CD4-positive, alpha-beta T cell (primary cell): ENCODE measurements around the gene TP53. TPM values are rescaled to one million over a fixed set of nuclear protein-coding genes. Genes with fewer than 3 reads are reported as not detected.

Experiments
- ATAC-seq: fragments of 200-7000 bp; cut with Tn5 transposase; one replicate; pipeline ENCODE4 v1.10.0; 2022; ENCODE audit warnings: mild to moderate bottlenecking; ENCODE audit not compliant: poor library complexity
- CTCF ChIA-PET: fragments of 350-600 bp; sonication (Branson Sonifier 250); formaldehyde crosslinking; loops from one replicate; lab custom pipeline; 2021; ENCODE audit warnings: antibody characterized with exemption, inconsistent platforms; lab: Charles Lee
- POLR2A ChIA-PET: fragments of 350-600 bp; sonication (Branson Sonifier 250); formaldehyde crosslinking; loops from one replicate; lab custom pipeline; 2021; ENCODE audit warnings: antibody characterized with exemption, inconsistent platforms; lab: Charles Lee
- DNase-seq, 14 experiments: peaks; one replicate each; pipeline ENCODE4 v3.0.0-alpha.2; 2013 to 2020; ENCODE audit warnings: mixed read lengths in 2 of 14
- H3K27ac ChIP-seq, 2 donors: one replicate each; pipeline versions ENCODE4 v1.5.1 to v1.7.0; 2013; ENCODE audit warnings: low read length in 2 of 2, low read depth in 1 of 2, mild to moderate bottlenecking in 1 of 2
- H3K27me3 ChIP-seq, 2 experiments: 1 replicate in 1 of 2; 2 replicates in 1 of 2; pipeline versions ENCODE4 v1.6.1 to v1.7.0; 2013; ENCODE audit warnings: low read length in 2 of 2, control low read depth in 1 of 2, mild to moderate bottlenecking in 1 of 2, moderate library complexity in 1 of 2; ENCODE audit not compliant: insufficient read depth in 2 of 2, control insufficient read depth in 1 of 2
- H3K36me3 ChIP-seq: one replicate; pipeline ENCODE4 v1.6.1; 2013; ENCODE audit warnings: low read length, control low read depth; ENCODE audit not compliant: insufficient read depth
- H3K4me1 ChIP-seq: one replicate; pipeline ENCODE4 v1.6.1; 2013; ENCODE audit warnings: low read length, control low read depth; ENCODE audit not compliant: insufficient read depth
- H3K4me3 ChIP-seq: one replicate; pipeline ENCODE4 v1.5.1; 2013; ENCODE audit warnings: mild to moderate bottlenecking, low read length, moderate library complexity
- H3K9me3 ChIP-seq, 2 experiments: 1 replicate in 1 of 2; 2 replicates in 1 of 2; pipeline versions ENCODE4 v1.6.1 to v1.7.0; 2013; ENCODE audit warnings: low read length in 2 of 2, mild to moderate bottlenecking in 2 of 2, control low read depth in 1 of 2, moderate library complexity in 1 of 2; ENCODE audit not compliant: control insufficient read depth in 1 of 2, insufficient read depth in 1 of 2
- H3K27ac Mint-ChIP-seq: one replicate; pipeline ENCODE4 v1.8.0; 2020; ENCODE audit warnings: mixed read lengths
- H3K27me3 Mint-ChIP-seq: one replicate; pipeline ENCODE4 v1.8.0; 2021; ENCODE audit warnings: mixed read lengths
- H3K36me3 Mint-ChIP-seq: one replicate; pipeline ENCODE4 v1.8.0; 2021; ENCODE audit warnings: low read depth, mixed read lengths
- H3K4me1 Mint-ChIP-seq: one replicate; pipeline ENCODE4 v1.8.0; 2021; ENCODE audit warnings: low read depth, mixed read lengths
- H3K4me3 Mint-ChIP-seq: one replicate; pipeline ENCODE4 v1.8.0; 2020; ENCODE audit warnings: mild to moderate bottlenecking, mixed read lengths
- H3K9me3 Mint-ChIP-seq: one replicate; pipeline ENCODE4 v1.8.0; 2020; ENCODE audit warnings: mixed read lengths
- CTCF ChIP-seq: fragments of 200-600 bp; IDR thresholded peaks from one replicate; pipeline ENCODE4 v1.8.0; 2022; ENCODE audit warnings: antibody characterized with exemption, mild to moderate bottlenecking
- intact Hi-C, 2 experiments: fragments of 100-400 bp; cut with DNase I in 1 of 2; cut with micrococcal nuclease in 1 of 2; formaldehyde crosslinking; loops; one replicate each; pipeline versions ENCODE4 v1.15.1 to v1.9.0; 2023 to 2025; cut with DNase I, micrococcal nuclease
- total RNA-seq, 174 experiments: library from RNA in 2 of 174; stranded (reverse) in 2 of 174; gene quantifications; one replicate each; pipeline ENCODE4 v1.2.3 and lab custom pipeline; 2021 to 2026

TP53 gene
- total RNA-seq, 2 experiments from 2014 or later: 25.8 to 26.0 TPM

- CTCF ChIA-PET: no interaction called here
- Histone ChIP-seq H3K9me3 (peaks cover 0 to 7% of the 10 kb centered on the region in 2 experiments), H3K4me3 (no peak overlapping the region), H3K27me3 (peaks cover 49 to 51% of the 10 kb centered on the region in 2 experiments), H3K4me1 (peaks cover 15% of the 10 kb centered on the region), H3K36me3 (no peaks in the 10 kb centered on the region), H3K27ac (no peak overlapping the region)
- no peak for TF ChIP-seq CTCF
- POLR2A ChIA-PET: no interaction called here
- H3K36me3 Mint-ChIP-seq: no peaks in the 10 kb centered on the region
- H3K4me3 Mint-ChIP-seq: no peak overlapping the region
- DNase-seq: peak in 1 of 14 experiments; percentile 26
- peaks cover 82% of the 10 kb centered on the region for H3K27me3 Mint-ChIP-seq
- H3K9me3 Mint-ChIP-seq: no peaks in the 10 kb centered on the region
- intact Hi-C loops: no loop called here
- no peak overlapping the region for H3K27ac Mint-ChIP-seq
- peak; percentile 61 for ATAC-seq
- H3K4me1 Mint-ChIP-seq: peaks cover 22% of the 10 kb centered on the region
Observed at GRCh38 chr17:7712111-7712771, 25.0 kb upstream of the TP53 start.

- H3K4me3 Mint-ChIP-seq: no peak overlapping the region
- CTCF ChIA-PET: interaction anchor here (1.5 kb wide), 1 partner anchor 23 kb away, joined by 3 read pairs; no protein-coding TSS in a partner anchor
- no peak overlapping the region for H3K27ac ChIP-seq
- no peak for TF ChIP-seq CTCF
- H3K27ac Mint-ChIP-seq: no peak overlapping the region
- H3K27me3 Mint-ChIP-seq: peaks cover 82% of the 10 kb centered on the region
- peaks cover 15% of the 10 kb centered on the region for H3K4me1 Mint-ChIP-seq
- H3K9me3 ChIP-seq: no peaks in the 10 kb centered on the region
- POLR2A ChIA-PET: no interaction called here
- no peaks in the 10 kb centered on the region for H3K9me3 Mint-ChIP-seq
- intact Hi-C loops: no loop called here
- H3K4me1 ChIP-seq: peaks cover 6% of the 10 kb centered on the region
- H3K36me3 ChIP-seq: no peaks in the 10 kb centered on the region
- H3K4me3 ChIP-seq: no peak overlapping the region
- no peaks in the 10 kb centered on the region for H3K36me3 Mint-ChIP-seq
- ATAC-seq (no peak), DNase-seq (no peak)
- peaks cover 43 to 51% of the 10 kb centered on the region in 2 experiments for H3K27me3 ChIP-seq
Observed at GRCh38 chr17:7711051-7711755, 23.9 kb upstream of the TP53 start.

GRCh38 chr17:7710301-7710700 lies 23.0 kb upstream of the TP53 start:
- Histone ChIP-seq H3K27me3 (peaks cover 43 to 51% of the 10 kb centered on the region in 2 experiments), H3K4me3 (no peak overlapping the region)
- H3K9me3 Mint-ChIP-seq: no peaks in the 10 kb centered on the region

More at GRCh38 chr17:7710301-7710700, 23.0 kb upstream of the TP53 start:
- peaks cover 12% of the 10 kb centered on the region for H3K4me1 ChIP-seq
- H3K4me3 Mint-ChIP-seq: no peak overlapping the region
- no peaks in the 10 kb centered on the region for H3K36me3 Mint-ChIP-seq
- peaks cover 21% of the 10 kb centered on the region for H3K4me1 Mint-ChIP-seq
- CTCF ChIA-PET: interaction anchor here (1.5 kb wide), 1 partner anchor 23 kb away, joined by 3 read pairs; no protein-coding TSS in a partner anchor
- H3K9me3 ChIP-seq: no peaks in the 10 kb centered on the region
- no peak for TF ChIP-seq CTCF
- no peaks in the 10 kb centered on the region for H3K36me3 ChIP-seq
- DNase-seq (no peak), ATAC-seq (no peak)
- no peak overlapping the region for H3K27ac Mint-ChIP-seq
- peaks cover 81% of the 10 kb centered on the region for H3K27me3 Mint-ChIP-seq
- intact Hi-C loops: no loop called here
- POLR2A ChIA-PET: no interaction called here
- H3K27ac ChIP-seq: no peak overlapping the region
